IPS-18c (cell line): ENCODE results near the gene FADD.

Experiments used
- H3K4me3 ChIP-seq: 2 replicates; pipeline ENCODE4 v1.7.0; 2013; ENCODE audit warnings: low read depth, mild to moderate bottlenecking, low read length, moderate library complexity; ENCODE audit not compliant: insufficient read depth
- H3K9me3 ChIP-seq: one replicate; pipeline ENCODE4 v1.6.1; 2013; ENCODE audit warnings: mild to moderate bottlenecking, low read length, moderate library complexity; ENCODE audit not compliant: control insufficient read depth, insufficient read depth

Gene FADD

GRCh38 chr11:70202920-70203750 lies at the start of gene FADD:
Gene FADD (plus strand): TSS chr11:70203296. CDS start chr11:70203460, 164 bp downstream.
- Histone ChIP-seq H3K9me3 (peaks cover 2% of the 10 kb centered on the region), H3K4me3 (peak within 1 kb of the TSS; percentile 94)

- Histone ChIP-seq H3K9me3 (no peaks in the 10 kb centered on the region), H3K4me3 (no peak overlapping the region)
These were observed 47.7 kb upstream of the FADD start for GRCh38 chr11:70155386-70155785.

GRCh38 chr11:70156291-70157037 lies 46.6 kb upstream of the FADD start:
- Histone ChIP-seq H3K9me3 (no peaks in the 10 kb centered on the region), H3K4me3 (no peak overlapping the region)

- no peaks in the 10 kb centered on the region for H3K9me3 ChIP-seq
These were observed 44.9 kb upstream of the FADD start for GRCh38 chr11:70158201-70158600.

GRCh38 chr11:70158757-70159389 lies 44.2 kb upstream of the FADD start:
- H3K4me3 ChIP-seq, result no peak overlapping the region
- H3K9me3 ChIP-seq, result no peaks in the 10 kb centered on the region

More at GRCh38 chr11:70158201-70158600, 44.9 kb upstream of the FADD start:
- no peak overlapping the region for H3K4me3 ChIP-seq

GRCh38 chr11:70159627-70160570 lies 43.2 kb upstream of the FADD start:
- no peak overlapping the region for H3K4me3 ChIP-seq
- no peaks in the 10 kb centered on the region for H3K9me3 ChIP-seq

- Histone ChIP-seq H3K9me3 (no peaks in the 10 kb centered on the region), H3K4me3 (no peak overlapping the region)
These were observed 42.0 kb upstream of the FADD start for GRCh38 chr11:70161043-70161625.

- Histone ChIP-seq H3K9me3 (peaks cover 2% of the 10 kb centered on the region), H3K4me3 (no peak overlapping the region)
These were observed 38.4 kb upstream of the FADD start for GRCh38 chr11:70164705-70165104.

- H3K9me3 ChIP-seq, result peaks cover 2% of the 10 kb centered on the region
These were observed 36.0 kb upstream of the FADD start for GRCh38 chr11:70167120-70167519.

GRCh38 chr11:70167723-70168404 lies 35.2 kb upstream of the FADD start:
- peaks cover 2% of the 10 kb centered on the region for H3K9me3 ChIP-seq
- H3K4me3 ChIP-seq, result no peak overlapping the region

More at GRCh38 chr11:70167120-70167519, 36.0 kb upstream of the FADD start:
- no peak overlapping the region for H3K4me3 ChIP-seq

GRCh38 chr11:70168405-70168754 lies 34.7 kb upstream of the FADD start:
- Histone ChIP-seq H3K4me3 (no peak overlapping the region), H3K9me3 (peaks cover 2% of the 10 kb centered on the region)

- H3K4me3 ChIP-seq, result no peak overlapping the region
- peaks cover 2% of the 10 kb centered on the region for H3K9me3 ChIP-seq
These were observed 34.0 kb upstream of the FADD start for GRCh38 chr11:70169127-70169526.

GRCh38 chr11:70169632-70170031 lies 33.5 kb upstream of the FADD start:
- peaks cover 2% of the 10 kb centered on the region for H3K9me3 ChIP-seq
- no peak overlapping the region for H3K4me3 ChIP-seq

- H3K9me3 ChIP-seq, result peaks cover 2% of the 10 kb centered on the region
- H3K4me3 ChIP-seq, result no peak overlapping the region
These were observed 32.4 kb upstream of the FADD start for GRCh38 chr11:70170596-70171210.

GRCh38 chr11:70173018-70173417 lies 30.1 kb upstream of the FADD start:
- Histone ChIP-seq H3K9me3 (no peaks in the 10 kb centered on the region), H3K4me3 (no peak overlapping the region)
